ENCODE data around the gene MKRN2.
"Not testable (repeated sequence)": the region's sequence is repeated elsewhere in the genome, so short reads cannot be mapped to it uniquely, and the experiment has no call there.

Gene MKRN2

GRCh38 chr3:12556690-12557472 is at the start of gene MKRN2:
Gene MKRN2, plus strand, starts transcription at chr3:12557087. Its CDS starts 64 bp downstream, at chr3:12557151.
- DNase-seq (ENCODE audit: low read depth) = peak; percentile 74

- no peak for DNase-seq (ENCODE audit: low read depth)
Measured at GRCh38 chr3:12507591-12508281, 49.2 kb upstream of the MKRN2 start.

GRCh38 chr3:12508291-12508700 is 48.6 kb upstream of the MKRN2 start:
- no peak for DNase-seq (ENCODE audit: low read depth)

- DNase-seq (ENCODE audit: low read depth) = no peak
Measured at GRCh38 chr3:12509466-12509865, 47.4 kb upstream of the MKRN2 start.

GRCh38 chr3:12512534-12513118 is 44.3 kb upstream of the MKRN2 start:
- no peak for DNase-seq (ENCODE audit: low read depth)

- DNase-seq (ENCODE audit: low read depth) = no peak
Measured at GRCh38 chr3:12513694-12514446, 43.0 kb upstream of the MKRN2 start.

- no peak for DNase-seq (ENCODE audit: low read depth)
Measured at GRCh38 chr3:12515631-12516030, 41.3 kb upstream of the MKRN2 start.

GRCh38 chr3:12516873-12517272 is 40.0 kb upstream of the MKRN2 start:
- no peak for DNase-seq (ENCODE audit: low read depth)

- no peak for DNase-seq (ENCODE audit: low read depth)
Measured at GRCh38 chr3:12518261-12519028, 38.4 kb upstream of the MKRN2 start.

GRCh38 chr3:12521010-12521409 is 35.9 kb upstream of the MKRN2 start:
- no peak for DNase-seq (ENCODE audit: low read depth)

GRCh38 chr3:12522721-12523120 is 34.2 kb upstream of the MKRN2 start:
- DNase-seq (ENCODE audit: low read depth) = no peak

- no peak for DNase-seq (ENCODE audit: low read depth)
Measured at GRCh38 chr3:12527757-12528143, 29.1 kb upstream of the MKRN2 start.

GRCh38 chr3:12532182-12532581 is 24.7 kb upstream of the MKRN2 start:
- no peak for DNase-seq (ENCODE audit: low read depth)

GRCh38 chr3:12536423-12536822 is 20.5 kb upstream of the MKRN2 start:
- no peak for DNase-seq (ENCODE audit: low read depth)

GRCh38 chr3:12541625-12542024 is 15.3 kb upstream of the MKRN2 start:
- DNase-seq (ENCODE audit: low read depth) = no peak

- DNase-seq (ENCODE audit: low read depth) = not testable (repeated sequence)
Measured at GRCh38 chr3:12543497-12543896, 13.4 kb upstream of the MKRN2 start.

GRCh38 chr3:12544652-12545472 is 12.0 kb upstream of the MKRN2 start:
- no peak for DNase-seq (ENCODE audit: low read depth)

GRCh38 chr3:12545473-12545791 is 11.5 kb upstream of the MKRN2 start, which contains the start of gene MKRN2OS:
Gene MKRN2OS, minus strand, starts transcription at chr3:12545499. Its CDS starts 35 bp downstream, at chr3:12545464.
- no peak for DNase-seq (ENCODE audit: low read depth)

GRCh38 chr3:12549971-12550760 is 6.7 kb upstream of the MKRN2 start:
- DNase-seq (ENCODE audit: low read depth) = no peak

- no peak for DNase-seq (ENCODE audit: low read depth)
Measured at GRCh38 chr3:12553921-12554391, 2.9 kb upstream of the MKRN2 start.

Data from stimulated activated CD4-positive, alpha-beta T cell treated with anti-CD3 and anti-CD28 coated beads, Interleukin-2, amount 100 ng/mL, for 4 hours (primary cell).